ENCODE results near the gene KIF22.

DNA sequence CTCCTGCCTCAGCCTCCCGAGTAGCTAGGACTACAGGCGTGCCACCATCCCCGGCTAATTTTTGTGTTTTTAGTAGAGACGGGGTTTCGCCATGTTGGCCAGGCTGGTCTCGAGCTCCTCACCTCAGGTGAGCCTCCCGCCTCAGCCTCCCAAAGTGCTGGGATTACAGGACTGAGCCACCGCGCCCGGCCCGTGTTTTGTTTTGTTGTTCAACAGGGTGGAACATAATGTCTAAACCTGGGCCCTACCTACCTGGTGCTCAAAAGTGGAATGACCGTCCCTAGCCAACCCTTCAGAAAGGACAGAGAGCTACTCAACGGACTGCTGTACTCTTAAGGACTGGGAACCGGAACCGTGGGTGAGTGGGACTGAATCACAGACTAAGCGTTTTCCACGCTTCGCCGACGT lies 772 bp upstream of the KIF22 start:
- no peak for TF ChIP-seq USF2 (IDR thresholded peaks at IDR 0.05; ENCODE audit: borderline replicate concordance, low read depth, low read length)
- TF ChIP-seq, protein P1, sequence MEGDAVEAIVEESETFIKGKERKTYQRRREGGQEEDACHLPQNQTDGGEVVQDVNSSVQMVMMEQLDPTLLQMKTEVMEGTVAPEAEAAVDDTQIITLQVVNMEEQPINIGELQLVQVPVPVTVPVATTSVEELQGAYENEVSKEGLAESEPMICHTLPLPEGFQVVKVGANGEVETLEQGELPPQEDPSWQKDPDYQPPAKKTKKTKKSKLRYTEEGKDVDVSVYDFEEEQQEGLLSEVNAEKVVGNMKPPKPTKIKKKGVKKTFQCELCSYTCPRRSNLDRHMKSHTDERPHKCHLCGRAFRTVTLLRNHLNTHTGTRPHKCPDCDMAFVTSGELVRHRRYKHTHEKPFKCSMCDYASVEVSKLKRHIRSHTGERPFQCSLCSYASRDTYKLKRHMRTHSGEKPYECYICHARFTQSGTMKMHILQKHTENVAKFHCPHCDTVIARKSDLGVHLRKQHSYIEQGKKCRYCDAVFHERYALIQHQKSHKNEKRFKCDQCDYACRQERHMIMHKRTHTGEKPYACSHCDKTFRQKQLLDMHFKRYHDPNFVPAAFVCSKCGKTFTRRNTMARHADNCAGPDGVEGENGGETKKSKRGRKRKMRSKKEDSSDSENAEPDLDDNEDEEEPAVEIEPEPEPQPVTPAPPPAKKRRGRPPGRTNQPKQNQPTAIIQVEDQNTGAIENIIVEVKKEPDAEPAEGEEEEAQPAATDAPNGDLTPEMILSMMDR (IDR thresholded peaks at IDR 0.05), result no peak
- no peak for TF ChIP-seq RFX5 (IDR thresholded peaks at IDR 0.05; ENCODE audit: low read length)
- TF ChIP-seq JUND (IDR thresholded peaks at IDR 0.05), result no peak
- TF ChIP-seq, protein P2, sequence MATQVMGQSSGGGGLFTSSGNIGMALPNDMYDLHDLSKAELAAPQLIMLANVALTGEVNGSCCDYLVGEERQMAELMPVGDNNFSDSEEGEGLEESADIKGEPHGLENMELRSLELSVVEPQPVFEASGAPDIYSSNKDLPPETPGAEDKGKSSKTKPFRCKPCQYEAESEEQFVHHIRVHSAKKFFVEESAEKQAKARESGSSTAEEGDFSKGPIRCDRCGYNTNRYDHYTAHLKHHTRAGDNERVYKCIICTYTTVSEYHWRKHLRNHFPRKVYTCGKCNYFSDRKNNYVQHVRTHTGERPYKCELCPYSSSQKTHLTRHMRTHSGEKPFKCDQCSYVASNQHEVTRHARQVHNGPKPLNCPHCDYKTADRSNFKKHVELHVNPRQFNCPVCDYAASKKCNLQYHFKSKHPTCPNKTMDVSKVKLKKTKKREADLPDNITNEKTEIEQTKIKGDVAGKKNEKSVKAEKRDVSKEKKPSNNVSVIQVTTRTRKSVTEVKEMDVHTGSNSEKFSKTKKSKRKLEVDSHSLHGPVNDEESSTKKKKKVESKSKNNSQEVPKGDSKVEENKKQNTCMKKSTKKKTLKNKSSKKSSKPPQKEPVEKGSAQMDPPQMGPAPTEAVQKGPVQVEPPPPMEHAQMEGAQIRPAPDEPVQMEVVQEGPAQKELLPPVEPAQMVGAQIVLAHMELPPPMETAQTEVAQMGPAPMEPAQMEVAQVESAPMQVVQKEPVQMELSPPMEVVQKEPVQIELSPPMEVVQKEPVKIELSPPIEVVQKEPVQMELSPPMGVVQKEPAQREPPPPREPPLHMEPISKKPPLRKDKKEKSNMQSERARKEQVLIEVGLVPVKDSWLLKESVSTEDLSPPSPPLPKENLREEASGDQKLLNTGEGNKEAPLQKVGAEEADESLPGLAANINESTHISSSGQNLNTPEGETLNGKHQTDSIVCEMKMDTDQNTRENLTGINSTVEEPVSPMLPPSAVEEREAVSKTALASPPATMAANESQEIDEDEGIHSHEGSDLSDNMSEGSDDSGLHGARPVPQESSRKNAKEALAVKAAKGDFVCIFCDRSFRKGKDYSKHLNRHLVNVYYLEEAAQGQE (IDR thresholded peaks at IDR 0.05; ENCODE audit: low read depth, low read length), result no peak
- TF ChIP-seq YY1 (IDR thresholded peaks at IDR 0.05; ENCODE audit: low read depth), result no peak
- no peak for TF ChIP-seq RAD21 (IDR thresholded peaks at IDR 0.05; ENCODE audit: low read length)
- no peak for TF ChIP-seq POLR2AphosphoS5 (IDR thresholded peaks at IDR 0.05; ENCODE audit: low read depth, low read length)
- no peak for TF ChIP-seq TCF12 (IDR thresholded peaks at IDR 0.05)
- TF ChIP-seq, protein P3, sequence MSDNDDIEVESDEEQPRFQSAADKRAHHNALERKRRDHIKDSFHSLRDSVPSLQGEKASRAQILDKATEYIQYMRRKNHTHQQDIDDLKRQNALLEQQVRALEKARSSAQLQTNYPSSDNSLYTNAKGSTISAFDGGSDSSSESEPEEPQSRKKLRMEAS (IDR thresholded peaks at IDR 0.05; ENCODE audit: low read depth), result no peak

Measured in SK-N-SH (cell line).